Measurements from ENCODE around the gene IL22RA2. TPM values are rescaled to one million over a fixed set of nuclear protein-coding genes. Genes with fewer than 3 reads are reported as not detected.

The IL22RA2 gene
- polyA plus RNA-seq, 1 donor (not counting 4 experiments of a cell fraction or from before 2014, with no cell fraction given): 0.03 TPM

- Histone ChIP-seq H3K27ac (ENCODE audit: control insufficient read depth, insufficient read depth, low read length) (no peak overlapping the region), H3K4me1 (ENCODE audit: control insufficient read depth, extremely low read depth, insufficient read depth, low read length) (no peaks in the 10 kb centered on the region), H3K9me1 (ENCODE audit: control insufficient read depth, extremely low read depth, insufficient read depth, low read length) (no peaks in the 10 kb centered on the region), H3K4me2 (ENCODE audit: control insufficient read depth, extremely low read depth, insufficient read depth, low read depth, low read length) (no peak overlapping the region), H4K20me1 (ENCODE audit: control insufficient read depth, extremely low read depth, insufficient read depth, low read length) (no peaks in the 10 kb centered on the region), H3K27me3 (ENCODE audit: control insufficient read depth, extremely low read depth, insufficient read depth, low read length) (no peaks in the 10 kb centered on the region), H3K36me3 (ENCODE audit: control insufficient read depth in 2 of 2, extremely low read depth in 1 of 2, insufficient read depth in 2 of 2, low read length in 2 of 2) (no peaks in the 10 kb centered on the region), H3K9ac (ENCODE audit: control insufficient read depth, extremely low read depth, insufficient read depth, low read length) (no peak overlapping the region), H2AFZ (ENCODE audit: control insufficient read depth, low read length) (no peak overlapping the region), H3K79me2 (ENCODE audit: control insufficient read depth, insufficient read depth, low read length) (no peaks in the 10 kb centered on the region), H3K4me3 (ENCODE audit: control insufficient read depth in 2 of 3, extremely low read depth in 1 of 3, insufficient read depth in 2 of 3, low read depth in 1 of 3, low read length in 3 of 3) (no peak overlapping the region), H3K9me3 (ENCODE audit: control insufficient read depth, low read depth, low read length) (peaks cover 3% of the 10 kb centered on the region)
- dilution Hi-C loops (cut with MboI; ENCODE audit: extremely low pct_ligation_motif_present, low sequenced_read_pairs): no loop called here
- DNase-seq (ENCODE audit: low read depth, low spot score) (no peak), FAIRE-seq (no peak)
- no peak for TF ChIP-seq EZH2 (IDR thresholded peaks at IDR 0.05; ENCODE audit: low read length)
- TF ChIP-seq CTCF (optimal IDR thresholded peaks at IDR 0.05 in 1 of 3, IDR thresholded peaks at IDR 0.05 in 1 of 3, conservative IDR thresholded peaks at IDR 0.05 in 1 of 3; ENCODE audit: extremely low read depth in 1 of 3, insufficient read depth in 2 of 3, low read length in 3 of 3): no peak
These were observed 17.2 kb upstream of the IL22RA2 start for GRCh38 chr6:137190583-137191094.

- Histone ChIP-seq H3K9ac (ENCODE audit: control insufficient read depth, extremely low read depth, insufficient read depth, low read length) (no peak overlapping the region), H2AFZ (ENCODE audit: control insufficient read depth, low read length) (no peak overlapping the region), H3K79me2 (ENCODE audit: control insufficient read depth, insufficient read depth, low read length) (no peaks in the 10 kb centered on the region), H3K27me3 (ENCODE audit: control insufficient read depth, extremely low read depth, insufficient read depth, low read length) (no peaks in the 10 kb centered on the region), H3K27ac (ENCODE audit: control insufficient read depth, insufficient read depth, low read length) (no peak overlapping the region), H3K4me2 (ENCODE audit: control insufficient read depth, extremely low read depth, insufficient read depth, low read depth, low read length) (no peak overlapping the region), H3K4me3 (ENCODE audit: control insufficient read depth in 2 of 3, extremely low read depth in 1 of 3, insufficient read depth in 2 of 3, low read depth in 1 of 3, low read length in 3 of 3) (no peak overlapping the region), H3K9me1 (ENCODE audit: control insufficient read depth, extremely low read depth, insufficient read depth, low read length) (no peaks in the 10 kb centered on the region), H3K36me3 (ENCODE audit: control insufficient read depth in 2 of 2, extremely low read depth in 1 of 2, insufficient read depth in 2 of 2, low read length in 2 of 2) (no peaks in the 10 kb centered on the region), H3K9me3 (ENCODE audit: control insufficient read depth, low read depth, low read length) (peaks cover 9% of the 10 kb centered on the region), H4K20me1 (ENCODE audit: control insufficient read depth, extremely low read depth, insufficient read depth, low read length) (no peaks in the 10 kb centered on the region), H3K4me1 (ENCODE audit: control insufficient read depth, extremely low read depth, insufficient read depth, low read length) (no peaks in the 10 kb centered on the region)
- FAIRE-seq: no peak
- TF ChIP-seq EZH2 (IDR thresholded peaks at IDR 0.05; ENCODE audit: low read length) (no peak), CTCF (optimal IDR thresholded peaks at IDR 0.05 in 1 of 3, IDR thresholded peaks at IDR 0.05 in 1 of 3, conservative IDR thresholded peaks at IDR 0.05 in 1 of 3; ENCODE audit: extremely low read depth in 1 of 3, insufficient read depth in 2 of 3, low read length in 3 of 3) (no peak)
- no peak for DNase-seq (ENCODE audit: low read depth, low spot score)
- dilution Hi-C loops (cut with MboI; ENCODE audit: extremely low pct_ligation_motif_present, low sequenced_read_pairs): no loop called here
These were observed 15.4 kb upstream of the IL22RA2 start for GRCh38 chr6:137188855-137189254.
